ENCODE data around the gene CRTAC1.

CRTAC1 gene

GRCh38 chr10:97825020-97825760, 205.2 kb downstream of the CRTAC1 start:
- no peak for TF ChIP-seq CTCF (IDR thresholded peaks at IDR 0.05)
- Mint-ChIP-seq H3K9me3 (no peaks in the 10 kb centered on the region), H3K27me3 (ENCODE audit: low read depth, poor library complexity) (peaks cover 50% of the 10 kb centered on the region), H3K4me3 (no peak overlapping the region), H3K4me1 (no peaks in the 10 kb centered on the region), H3K36me3 (ENCODE audit: low read depth) (no peaks in the 10 kb centered on the region), H3K27ac (no peak overlapping the region)
- DNase-seq: no peak

DNA sequence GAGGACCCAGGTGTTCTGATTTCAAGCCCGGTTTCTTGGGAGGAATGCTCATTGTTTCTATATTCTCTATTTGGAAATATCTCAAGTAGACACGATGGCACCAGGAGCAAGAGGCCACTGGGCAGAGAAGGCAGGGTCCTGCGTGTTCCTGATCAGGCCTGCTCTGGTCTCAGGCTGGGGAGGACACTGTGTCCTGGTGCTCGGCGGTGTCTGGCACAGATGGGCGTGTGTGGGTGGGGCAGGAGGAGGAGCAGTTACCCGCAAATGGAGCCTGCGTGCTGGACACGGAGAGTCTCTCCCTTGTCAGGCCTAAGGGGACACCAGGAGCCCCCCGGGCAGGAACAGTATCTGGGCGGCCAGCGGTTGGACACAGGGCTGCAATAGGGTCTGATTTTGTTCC, 206.7 kb downstream of the CRTAC1 start:
- Mint-ChIP-seq H3K36me3 (ENCODE audit: low read depth) (no peaks in the 10 kb centered on the region), H3K4me3 (no peak overlapping the region), H3K4me1 (no peaks in the 10 kb centered on the region), H3K27me3 (ENCODE audit: low read depth, poor library complexity) (peaks cover 48% of the 10 kb centered on the region), H3K27ac (no peak overlapping the region), H3K9me3 (no peaks in the 10 kb centered on the region)
- DNase-seq: no peak
- no peak for TF ChIP-seq CTCF (IDR thresholded peaks at IDR 0.05)

- Mint-ChIP-seq H3K27me3 (ENCODE audit: low read depth, poor library complexity) (peaks cover 50% of the 10 kb centered on the region), H3K4me1 (no peaks in the 10 kb centered on the region), H3K36me3 (ENCODE audit: low read depth) (no peaks in the 10 kb centered on the region), H3K27ac (no peak overlapping the region), H3K4me3 (no peak overlapping the region), H3K9me3 (no peaks in the 10 kb centered on the region)
- no peak for TF ChIP-seq CTCF (IDR thresholded peaks at IDR 0.05)
- no peak for DNase-seq
Measured at GRCh38 chr10:97822261-97822687, 208.1 kb downstream of the CRTAC1 start.

DNA sequence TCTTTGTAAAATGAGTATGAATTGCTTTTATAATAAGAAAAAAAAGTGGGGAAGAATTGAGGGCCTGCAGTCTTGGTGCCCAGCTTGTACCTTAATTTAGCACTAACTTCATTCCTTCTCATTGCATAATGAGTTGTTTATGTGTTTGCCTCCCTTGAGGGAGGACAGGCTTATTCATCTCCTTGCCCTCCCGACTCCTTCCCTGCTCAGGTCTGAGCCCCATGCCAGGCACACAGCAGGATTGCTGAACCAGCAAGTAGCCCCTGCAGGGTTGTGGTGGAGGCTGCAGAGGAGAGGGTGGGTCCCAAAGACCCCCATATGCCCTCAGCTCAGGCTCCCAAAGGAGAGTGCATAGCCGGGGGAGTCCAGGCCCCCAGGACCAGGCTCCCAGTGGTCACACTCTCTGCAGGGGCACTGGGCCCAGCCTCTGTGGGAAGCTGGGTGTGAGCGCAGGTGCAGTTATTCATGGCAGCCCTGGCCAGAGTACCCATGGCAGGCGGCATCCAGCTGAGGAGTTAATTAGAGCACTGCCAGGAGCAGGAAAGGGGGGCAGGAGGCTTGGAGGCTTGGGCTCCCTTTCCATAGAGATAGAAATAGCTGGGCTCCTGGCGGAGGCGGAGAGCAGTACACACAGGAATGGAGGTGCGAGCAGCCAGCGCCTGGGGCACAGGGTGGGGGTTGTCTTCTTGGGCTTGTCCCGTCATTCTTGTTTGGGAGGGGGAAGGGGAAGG, 208.9 kb downstream of the CRTAC1 start:
- no peak overlapping the region for H3K4me3 Mint-ChIP-seq
- peaks cover 47% of the 10 kb centered on the region for H3K27me3 Mint-ChIP-seq (ENCODE audit: low read depth, poor library complexity)
- no peaks in the 10 kb centered on the region for H3K9me3 Mint-ChIP-seq
- no peak for TF ChIP-seq CTCF (IDR thresholded peaks at IDR 0.05)
- DNase-seq: no peak
- no peaks in the 10 kb centered on the region for H3K36me3 Mint-ChIP-seq (ENCODE audit: low read depth)
- no peaks in the 10 kb centered on the region for H3K4me1 Mint-ChIP-seq
- no peak overlapping the region for H3K27ac Mint-ChIP-seq

GRCh38 chr10:97820096-97820704, 210.2 kb downstream of the CRTAC1 start:
- no peak overlapping the region for H3K27ac Mint-ChIP-seq
- H3K4me1 Mint-ChIP-seq: no peaks in the 10 kb centered on the region
- H3K9me3 Mint-ChIP-seq: no peaks in the 10 kb centered on the region
- no peaks in the 10 kb centered on the region for H3K36me3 Mint-ChIP-seq (ENCODE audit: low read depth)
- no peak overlapping the region for H3K4me3 Mint-ChIP-seq
- H3K27me3 Mint-ChIP-seq (ENCODE audit: low read depth, poor library complexity): peaks cover 40% of the 10 kb centered on the region
- no peak for TF ChIP-seq CTCF (IDR thresholded peaks at IDR 0.05)
- no peak for DNase-seq
